DOHH2 (cell line): ENCODE results near the gene ZNF862.

Experiments
- H3F3A ChIP-seq: fragments of 200-600 bp; sonication (generic), shearing (Covaris generic); 2 replicates; pipeline ENCODE4 v1.6.0; 2016; ENCODE audit warnings: antibody characterized with exemption, mild to moderate bottlenecking; ENCODE audit not compliant: control insufficient read depth, insufficient read depth
- H3K27ac ChIP-seq: fragments of 200-600 bp; sonication (generic); 2 replicates; pipeline ENCODE4 v1.5.1; 2014; ENCODE audit warnings: low read depth, mild to moderate bottlenecking, low read length, moderate library complexity
- H3K27me3 ChIP-seq: fragments of 200-600 bp; sonication (generic); 2 replicates; pipeline ENCODE4 v1.6.1; 2014; ENCODE audit warnings: mild to moderate bottlenecking, low read length, mixed read lengths; ENCODE audit not compliant: control insufficient read depth
- H3K36me3 ChIP-seq: fragments of 200-600 bp; sonication (generic); 2 replicates; pipeline ENCODE4 v1.6.1; 2014; ENCODE audit warnings: mild to moderate bottlenecking, low read length, moderate library complexity, mixed read lengths; ENCODE audit not compliant: control insufficient read depth
- H3K4me1 ChIP-seq: fragments of 200-600 bp; sonication (generic); 2 replicates; pipeline ENCODE4 v1.6.1; 2014; ENCODE audit warnings: mild to moderate bottlenecking, low read length, mixed read lengths; ENCODE audit not compliant: control insufficient read depth
- H3K4me2 ChIP-seq: fragments of 200-600 bp; sonication (generic); 2 replicates; pipeline ENCODE4 v1.6.0; 2014; ENCODE audit warnings: mild to moderate bottlenecking, low read length, moderate library complexity
- H3K4me3 ChIP-seq: fragments of 200-600 bp; sonication (generic); 2 replicates; pipeline ENCODE4 v1.5.1; 2014; ENCODE audit warnings: mild to moderate bottlenecking, low read length, mixed read lengths
- H3K79me2 ChIP-seq: fragments of 200-600 bp; sonication (generic); 2 replicates; pipeline ENCODE4 v1.6.1; 2014; ENCODE audit warnings: mild to moderate bottlenecking, low read length, mixed read lengths; ENCODE audit not compliant: control insufficient read depth
- H3K9me2 ChIP-seq: fragments of 200-600 bp; sonication (generic); replicated peaks from 2 replicates; pipeline ENCODE4 v1.6.1; 2014; ENCODE audit warnings: mild to moderate bottlenecking, low read length, mixed read lengths; ENCODE audit not compliant: control insufficient read depth
- H3K9me3 ChIP-seq: fragments of 200-600 bp; sonication (generic); 2 replicates; pipeline ENCODE4 v1.6.1; 2014; ENCODE audit warnings: antibody characterized with exemption, low read length, mixed read lengths; ENCODE audit not compliant: control insufficient read depth, insufficient read depth
- H4K20me1 ChIP-seq: fragments of 200-600 bp; sonication (generic); 2 replicates; pipeline ENCODE4 v1.6.0; 2014; ENCODE audit warnings: low read depth, mild to moderate bottlenecking, antibody characterized with exemption, low read length, moderate library complexity; ENCODE audit not compliant: control insufficient read depth, insufficient read depth
- EZH2phosphoT487 ChIP-seq: fragments of 200-600 bp; sonication (generic); IDR thresholded peaks from 2 replicates; pipeline ENCODE4 v1.6.1; 2017; ENCODE audit warnings: borderline replicate concordance, mild to moderate bottlenecking, antibody characterized with exemption, low read length, moderate library complexity, mixed read lengths
- TF ChIP-seq, protein P1 (sequence below): fragments of 200-600 bp; sonication (generic); IDR thresholded peaks from one replicate; pipeline ENCODE4 v1.5.1; 2014; ENCODE audit warnings: antibody characterized with exemption, mild to moderate bottlenecking, low read depth, low read length; ENCODE audit not compliant: poor library complexity, severe bottlenecking

The ZNF862 gene

DNA sequence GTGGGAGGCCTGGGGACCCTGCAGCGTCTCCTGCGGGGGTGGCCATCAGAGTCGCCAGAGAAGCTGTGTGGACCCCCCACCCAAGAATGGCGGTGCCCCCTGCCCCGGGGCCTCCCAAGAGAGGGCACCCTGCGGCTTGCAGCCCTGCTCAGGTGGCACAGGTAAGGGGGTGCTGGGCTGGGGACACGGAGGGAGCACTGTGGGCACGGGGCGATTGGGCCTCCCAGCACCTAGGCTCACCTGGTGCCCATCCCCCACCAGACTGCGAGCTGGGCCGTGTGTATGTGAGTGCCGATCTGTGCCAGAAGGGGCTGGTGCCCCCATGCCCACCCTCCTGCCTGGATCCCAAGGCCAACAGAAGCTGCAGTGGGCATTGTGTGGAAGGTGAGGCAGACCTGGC, 35.2 kb upstream of the ZNF862 start:
- TF ChIP-seq EZH2phosphoT487 = no peak
- TF ChIP-seq, protein P1, sequence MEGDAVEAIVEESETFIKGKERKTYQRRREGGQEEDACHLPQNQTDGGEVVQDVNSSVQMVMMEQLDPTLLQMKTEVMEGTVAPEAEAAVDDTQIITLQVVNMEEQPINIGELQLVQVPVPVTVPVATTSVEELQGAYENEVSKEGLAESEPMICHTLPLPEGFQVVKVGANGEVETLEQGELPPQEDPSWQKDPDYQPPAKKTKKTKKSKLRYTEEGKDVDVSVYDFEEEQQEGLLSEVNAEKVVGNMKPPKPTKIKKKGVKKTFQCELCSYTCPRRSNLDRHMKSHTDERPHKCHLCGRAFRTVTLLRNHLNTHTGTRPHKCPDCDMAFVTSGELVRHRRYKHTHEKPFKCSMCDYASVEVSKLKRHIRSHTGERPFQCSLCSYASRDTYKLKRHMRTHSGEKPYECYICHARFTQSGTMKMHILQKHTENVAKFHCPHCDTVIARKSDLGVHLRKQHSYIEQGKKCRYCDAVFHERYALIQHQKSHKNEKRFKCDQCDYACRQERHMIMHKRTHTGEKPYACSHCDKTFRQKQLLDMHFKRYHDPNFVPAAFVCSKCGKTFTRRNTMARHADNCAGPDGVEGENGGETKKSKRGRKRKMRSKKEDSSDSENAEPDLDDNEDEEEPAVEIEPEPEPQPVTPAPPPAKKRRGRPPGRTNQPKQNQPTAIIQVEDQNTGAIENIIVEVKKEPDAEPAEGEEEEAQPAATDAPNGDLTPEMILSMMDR = no peak
- no peaks in the 10 kb centered on the region for H3K4me1 ChIP-seq

DNA sequence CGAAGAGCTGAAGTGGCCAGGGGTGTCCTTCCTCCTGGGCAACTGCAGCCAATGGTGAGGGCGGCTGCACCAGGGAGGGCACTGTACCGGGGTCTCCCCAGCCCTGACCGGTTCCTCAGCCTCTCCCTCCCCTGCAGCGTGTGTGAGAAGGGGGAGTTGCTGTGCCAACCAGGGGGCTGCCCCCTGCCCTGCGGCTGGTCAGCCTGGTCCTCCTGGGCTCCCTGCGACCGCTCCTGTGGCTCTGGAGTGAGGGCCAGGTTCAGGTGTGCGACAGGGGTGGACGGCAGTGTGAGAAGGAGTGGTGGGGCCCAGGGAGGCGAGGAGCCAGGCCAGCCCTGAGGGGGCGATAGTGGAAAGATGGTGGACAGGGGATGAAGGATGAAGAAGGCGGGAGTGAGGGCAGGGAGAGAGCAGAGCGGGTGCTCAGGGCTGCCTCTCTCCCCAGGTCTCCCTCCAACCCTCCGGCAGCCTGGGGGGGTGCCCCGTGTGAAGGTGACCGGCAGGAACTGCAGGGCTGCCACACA, 34.6 kb upstream of the ZNF862 start:
- TF ChIP-seq EZH2phosphoT487 = no peak
- TF ChIP-seq, protein P1 = no peak
- Histone ChIP-seq H3K79me2 (no peaks in the 10 kb centered on the region), H3K27me3 (no peaks in the 10 kb centered on the region), H3K4me3 (no peak overlapping the region), H3K9me2 (no peaks in the 10 kb centered on the region), H3K4me1 (no peaks in the 10 kb centered on the region), H3F3A (no peaks in the 10 kb centered on the region), H4K20me1 (0 out of 2 replicates have a peak, but pooled peaks cover 3% of the 10 kb centered on the region), H3K9me3 (no peaks in the 10 kb centered on the region), H3K4me2 (no peak overlapping the region), H3K27ac (no peak overlapping the region), H3K36me3 (no peaks in the 10 kb centered on the region)

More for the DNA sequence above, 35.2 kb upstream of the ZNF862 start:
- no peaks in the 10 kb centered on the region for H4K20me1 ChIP-seq
- H3K27me3 ChIP-seq = no peaks in the 10 kb centered on the region
- no peaks in the 10 kb centered on the region for H3K9me3 ChIP-seq
- H3K4me3 ChIP-seq = no peak overlapping the region
- H3K27ac ChIP-seq = no peak overlapping the region
- no peaks in the 10 kb centered on the region for H3K79me2 ChIP-seq
- no peaks in the 10 kb centered on the region for H3K9me2 ChIP-seq
- H3K36me3 ChIP-seq = no peaks in the 10 kb centered on the region
- no peaks in the 10 kb centered on the region for H3F3A ChIP-seq
- H3K4me2 ChIP-seq = no peak overlapping the region

DNA sequence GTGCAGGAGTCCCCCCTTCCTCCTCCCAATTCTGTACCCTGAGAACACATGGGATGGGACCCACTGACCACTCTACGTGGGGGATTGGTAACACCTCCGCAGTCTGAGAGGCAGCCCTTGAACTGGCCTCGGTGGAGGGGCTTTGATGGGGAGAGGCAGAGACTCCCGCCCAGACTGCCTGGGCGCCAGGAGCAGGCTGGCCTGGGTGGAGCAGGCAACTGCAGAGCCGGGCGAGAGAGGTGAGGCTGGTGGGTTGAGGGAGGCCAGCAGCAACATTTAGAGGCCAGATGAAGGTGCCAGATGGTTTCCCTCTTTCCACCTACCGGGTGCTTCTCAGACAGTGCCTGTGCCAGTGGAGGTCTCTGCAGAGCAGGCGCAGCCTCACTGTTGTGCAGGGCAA, 34.1 kb upstream of the ZNF862 start:
- Histone ChIP-seq H3K4me2 (no peak overlapping the region), H3K9me3 (no peaks in the 10 kb centered on the region), H3K9me2 (no peaks in the 10 kb centered on the region), H3K79me2 (no peaks in the 10 kb centered on the region), H3K27me3 (no peaks in the 10 kb centered on the region), H3K27ac (no peak overlapping the region), H3F3A (no peaks in the 10 kb centered on the region), H3K4me3 (no peak overlapping the region), H3K4me1 (no peaks in the 10 kb centered on the region), H4K20me1 (0 out of 2 replicates have a peak, but pooled peaks cover 3% of the 10 kb centered on the region), H3K36me3 (no peaks in the 10 kb centered on the region)
- no peak for TF ChIP-seq EZH2phosphoT487
- TF ChIP-seq, protein P1 = no peak
